Measurements from ENCODE around the gene CDH4.

DNA sequence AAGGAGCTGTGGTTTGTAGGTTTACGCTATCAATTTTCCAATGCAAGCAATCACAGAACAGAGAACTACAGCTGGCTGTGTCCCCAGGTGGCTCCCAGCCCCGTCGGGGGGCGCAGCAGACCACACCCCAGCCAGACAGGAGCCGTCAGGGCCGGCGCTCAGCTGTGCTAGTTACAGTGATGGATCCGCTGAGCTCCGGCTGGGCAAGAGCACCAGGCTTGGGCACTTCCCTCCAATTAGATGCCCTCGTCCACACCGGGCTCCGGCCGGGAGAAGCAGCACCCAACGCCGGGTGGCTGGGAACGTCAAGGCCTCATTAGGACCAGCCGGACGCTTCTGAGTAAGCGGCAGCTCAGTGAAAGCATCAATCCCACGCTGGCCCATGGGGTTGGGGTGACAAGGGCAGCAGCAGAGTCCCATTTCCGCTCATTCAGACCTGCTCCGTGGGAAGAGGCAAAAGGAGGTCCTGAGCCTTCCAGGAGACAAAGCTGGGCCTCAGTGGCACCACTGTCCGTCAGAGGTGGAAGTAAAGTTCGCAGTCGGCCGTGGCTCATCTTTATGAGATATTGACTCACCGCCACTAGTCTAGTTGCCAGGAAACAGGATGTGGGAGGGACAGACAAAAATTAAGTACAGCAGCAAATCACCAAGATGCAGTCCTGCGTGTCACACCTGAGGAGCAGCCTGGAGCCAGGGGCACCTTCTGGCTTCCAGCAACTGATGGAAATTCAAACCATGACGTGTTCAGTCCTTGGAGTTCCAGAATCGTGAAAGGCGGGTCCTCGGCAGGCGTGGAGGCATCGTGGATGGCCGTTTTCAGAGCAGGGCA is 649.5 kb downstream of the CDH4 start:
- TF ChIP-seq POLR2A (IDR thresholded peaks at IDR 0.05; ENCODE audit: control extremely low read depth in 1 of 2, low read depth in 2 of 2, low read length in 2 of 2) (no peak), GABPA (IDR thresholded peaks at IDR 0.05; ENCODE audit: borderline replicate concordance, insufficient read depth, low read length) (no peak), NRF1 (IDR thresholded peaks at IDR 0.05; ENCODE audit: low read depth, low read length) (no peak), EZH2 (IDR thresholded peaks at IDR 0.05; ENCODE audit: low read depth, low read length, severe bottlenecking) (no peak), EGR1 (IDR thresholded peaks at IDR 0.05; ENCODE audit: borderline replicate concordance, low read depth, low read length) (no peak), POLR2AphosphoS5 (IDR thresholded peaks at IDR 0.05; ENCODE audit: low read depth, low read length) (no peak), KDM1A (IDR thresholded peaks at IDR 0.05; ENCODE audit: borderline replicate concordance, low read length) (no peak), CREB1 (IDR thresholded peaks at IDR 0.05) (no peak), ASH2L (IDR thresholded peaks at IDR 0.05; ENCODE audit: low read length) (no peak)
- TF ChIP-seq, protein P1, sequence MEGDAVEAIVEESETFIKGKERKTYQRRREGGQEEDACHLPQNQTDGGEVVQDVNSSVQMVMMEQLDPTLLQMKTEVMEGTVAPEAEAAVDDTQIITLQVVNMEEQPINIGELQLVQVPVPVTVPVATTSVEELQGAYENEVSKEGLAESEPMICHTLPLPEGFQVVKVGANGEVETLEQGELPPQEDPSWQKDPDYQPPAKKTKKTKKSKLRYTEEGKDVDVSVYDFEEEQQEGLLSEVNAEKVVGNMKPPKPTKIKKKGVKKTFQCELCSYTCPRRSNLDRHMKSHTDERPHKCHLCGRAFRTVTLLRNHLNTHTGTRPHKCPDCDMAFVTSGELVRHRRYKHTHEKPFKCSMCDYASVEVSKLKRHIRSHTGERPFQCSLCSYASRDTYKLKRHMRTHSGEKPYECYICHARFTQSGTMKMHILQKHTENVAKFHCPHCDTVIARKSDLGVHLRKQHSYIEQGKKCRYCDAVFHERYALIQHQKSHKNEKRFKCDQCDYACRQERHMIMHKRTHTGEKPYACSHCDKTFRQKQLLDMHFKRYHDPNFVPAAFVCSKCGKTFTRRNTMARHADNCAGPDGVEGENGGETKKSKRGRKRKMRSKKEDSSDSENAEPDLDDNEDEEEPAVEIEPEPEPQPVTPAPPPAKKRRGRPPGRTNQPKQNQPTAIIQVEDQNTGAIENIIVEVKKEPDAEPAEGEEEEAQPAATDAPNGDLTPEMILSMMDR (IDR thresholded peaks at IDR 0.05; ENCODE audit: control extremely low read depth in 1 of 3, insufficient read depth in 1 of 3, low read depth in 1 of 3, low read length in 3 of 3), result no peak

Measured in H1 (cell line).